ENCODE measurements around the gene PHC1.

Gene PHC1

DNA sequence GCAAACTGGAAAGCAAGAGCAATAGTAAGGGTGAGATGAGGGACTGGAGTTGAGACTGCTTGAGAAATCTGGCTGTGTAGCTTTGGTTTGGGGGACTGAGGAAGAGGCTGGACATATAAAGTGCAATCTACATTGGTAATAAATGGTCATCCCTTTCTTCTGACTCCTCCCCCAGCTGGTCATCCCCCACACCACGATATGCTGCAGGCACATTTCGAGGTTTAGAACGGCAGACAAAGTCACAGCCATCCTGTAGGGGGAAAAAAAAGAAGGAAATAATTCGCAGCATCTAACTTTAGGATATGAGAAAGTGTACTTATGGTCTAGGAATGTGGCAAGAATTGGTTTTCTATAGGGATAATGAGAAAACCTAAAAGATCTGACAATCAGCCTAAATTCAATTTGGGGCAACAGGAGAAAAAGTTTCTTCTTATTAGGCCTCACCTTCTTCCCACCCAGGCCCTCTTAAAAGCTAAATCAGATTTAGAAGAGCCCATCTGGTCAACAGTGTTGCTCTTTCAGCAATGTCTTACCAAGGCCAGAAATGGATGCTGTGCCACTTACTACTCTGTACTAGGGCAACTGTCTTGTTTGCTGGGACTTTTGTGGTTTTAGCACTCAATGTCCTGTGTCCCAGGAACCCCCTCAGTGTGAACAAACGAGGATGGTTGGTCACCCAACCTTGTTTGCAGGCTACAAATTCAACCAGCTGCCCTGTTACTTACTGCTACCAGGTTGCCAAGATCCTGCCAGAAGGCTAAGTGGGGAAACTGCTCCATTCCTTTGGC lies 27.6 kb downstream of the PHC1 start:
- TF ChIP-seq, protein P1, sequence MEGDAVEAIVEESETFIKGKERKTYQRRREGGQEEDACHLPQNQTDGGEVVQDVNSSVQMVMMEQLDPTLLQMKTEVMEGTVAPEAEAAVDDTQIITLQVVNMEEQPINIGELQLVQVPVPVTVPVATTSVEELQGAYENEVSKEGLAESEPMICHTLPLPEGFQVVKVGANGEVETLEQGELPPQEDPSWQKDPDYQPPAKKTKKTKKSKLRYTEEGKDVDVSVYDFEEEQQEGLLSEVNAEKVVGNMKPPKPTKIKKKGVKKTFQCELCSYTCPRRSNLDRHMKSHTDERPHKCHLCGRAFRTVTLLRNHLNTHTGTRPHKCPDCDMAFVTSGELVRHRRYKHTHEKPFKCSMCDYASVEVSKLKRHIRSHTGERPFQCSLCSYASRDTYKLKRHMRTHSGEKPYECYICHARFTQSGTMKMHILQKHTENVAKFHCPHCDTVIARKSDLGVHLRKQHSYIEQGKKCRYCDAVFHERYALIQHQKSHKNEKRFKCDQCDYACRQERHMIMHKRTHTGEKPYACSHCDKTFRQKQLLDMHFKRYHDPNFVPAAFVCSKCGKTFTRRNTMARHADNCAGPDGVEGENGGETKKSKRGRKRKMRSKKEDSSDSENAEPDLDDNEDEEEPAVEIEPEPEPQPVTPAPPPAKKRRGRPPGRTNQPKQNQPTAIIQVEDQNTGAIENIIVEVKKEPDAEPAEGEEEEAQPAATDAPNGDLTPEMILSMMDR (IDR thresholded peaks at IDR 0.05; ENCODE audit: low read length, missing control alignments), result no peak
- no peak for DNase-seq (ENCODE audit: low read depth)
- no peak overlapping the region for H3K4me3 ChIP-seq (replicated peaks; ENCODE audit: low read depth, low read length)

DNA sequence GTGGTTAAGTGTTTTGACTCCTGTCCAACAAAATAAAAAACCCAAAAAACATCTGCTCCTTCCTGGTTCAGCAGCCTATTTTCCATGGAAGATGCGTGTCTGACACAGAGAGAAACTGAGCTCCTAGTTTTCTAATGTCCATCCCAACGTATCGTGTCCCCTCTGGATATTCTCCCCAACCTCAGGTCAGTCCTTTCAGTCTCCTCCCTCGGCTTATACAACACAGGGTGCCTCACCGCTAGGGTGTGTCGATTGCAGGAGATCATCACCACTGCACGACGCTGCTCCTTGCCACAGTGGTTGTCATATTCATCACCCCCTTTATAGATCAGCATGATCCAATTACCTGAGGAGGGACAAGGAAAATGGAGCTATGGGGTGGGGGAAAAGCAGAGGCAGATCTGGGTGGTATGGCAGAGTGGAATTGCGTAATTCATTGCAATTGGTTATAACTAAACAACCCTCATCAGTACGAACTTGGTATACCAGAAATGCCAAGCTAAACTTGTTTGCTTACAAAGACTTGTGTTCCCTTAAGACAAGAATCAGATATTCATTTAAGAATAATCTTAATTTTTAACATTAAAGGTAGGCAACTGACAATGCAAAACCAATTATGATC lies 29.4 kb downstream of the PHC1 start:
- no peak overlapping the region for H3K4me3 ChIP-seq (replicated peaks; ENCODE audit: low read depth, low read length)
- DNase-seq (ENCODE audit: low read depth), result no peak
- TF ChIP-seq, protein P1 (IDR thresholded peaks at IDR 0.05; ENCODE audit: low read length, missing control alignments), result no peak

DNA sequence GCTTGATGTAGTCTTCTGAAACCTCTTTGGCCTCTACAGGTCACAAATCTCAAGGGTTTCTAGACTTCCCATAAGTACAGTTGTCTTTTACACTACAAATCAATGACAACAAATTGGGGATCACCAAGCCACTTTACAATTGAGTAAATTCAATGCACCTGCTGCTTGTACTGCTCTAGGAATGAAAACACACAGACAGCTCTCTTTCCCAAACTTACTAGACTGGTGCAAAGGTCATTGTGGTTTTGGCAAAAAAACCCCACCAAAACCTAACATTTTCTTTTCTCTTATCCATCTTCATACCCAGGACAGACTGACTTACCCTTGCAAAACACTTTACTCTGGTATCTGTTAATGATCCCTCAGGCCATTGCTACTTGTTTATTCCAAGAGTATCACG lies 32.4 kb downstream of the PHC1 start:
- no peak overlapping the region for H3K4me3 ChIP-seq (replicated peaks; ENCODE audit: low read depth, low read length)
- DNase-seq (ENCODE audit: low read depth), result no peak
- TF ChIP-seq, protein P1 (IDR thresholded peaks at IDR 0.05; ENCODE audit: low read length, missing control alignments), result no peak

GRCh38 chr12:8947737-8948136 lies 33.4 kb downstream of the PHC1 start:
- DNase-seq (ENCODE audit: low read depth), result peak; percentile 7
- H3K4me3 ChIP-seq (replicated peaks; ENCODE audit: low read depth, low read length), result peak overlapping the region; percentile 84
- TF ChIP-seq, protein P1 (IDR thresholded peaks at IDR 0.05; ENCODE audit: low read length, missing control alignments), result no peak

DNA sequence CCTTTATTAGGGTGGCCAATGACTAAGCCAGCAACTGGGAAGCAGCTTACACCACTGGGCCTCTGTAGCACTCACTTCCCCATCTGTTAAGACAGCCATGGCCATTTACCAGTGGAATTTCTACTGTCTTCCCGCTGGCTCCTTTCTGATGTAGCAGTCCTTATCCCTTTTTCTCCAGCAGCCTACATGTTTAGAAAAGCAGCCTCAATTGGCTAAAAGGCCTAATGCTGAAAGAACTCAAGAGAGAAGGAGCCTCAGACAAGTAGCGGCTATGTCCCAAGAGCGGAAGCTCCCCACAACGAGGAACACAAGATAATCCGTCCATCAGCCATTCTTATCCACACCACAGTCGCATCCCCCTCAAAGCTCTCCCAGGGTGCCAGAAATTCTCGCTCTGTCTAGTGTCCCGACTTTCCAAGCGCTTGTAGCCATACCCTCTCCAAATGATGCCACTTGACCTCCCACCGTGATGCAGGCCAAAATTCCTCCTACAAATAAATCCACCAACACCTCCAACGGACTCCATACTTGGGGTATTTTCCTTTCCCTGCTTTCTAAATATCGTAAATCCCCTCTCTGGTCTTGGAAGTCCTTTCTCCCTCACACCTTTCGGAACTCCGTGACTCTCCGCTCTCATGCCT lies 34.5 kb downstream of the PHC1 start:
- H3K4me3 ChIP-seq (replicated peaks; ENCODE audit: low read depth, low read length), result peak overlapping the region; percentile 84
- TF ChIP-seq, protein P1 (IDR thresholded peaks at IDR 0.05; ENCODE audit: low read length, missing control alignments), result no peak
- DNase-seq (ENCODE audit: low read depth), result peak; percentile 63

- peak; percentile 94 for DNase-seq (ENCODE audit: low read depth)
- peak within 1 kb of the TSS; percentile 84 for H3K4me3 ChIP-seq (replicated peaks; ENCODE audit: low read depth, low read length)
- TF ChIP-seq, protein P1 (IDR thresholded peaks at IDR 0.05; ENCODE audit: low read length, missing control alignments), result peak; percentile 56
Measured at GRCh38 chr12:8949342-8950220, 35.3 kb downstream of the PHC1 start, which contains the start of gene M6PR. Gene M6PR, minus strand, starts transcription at chr12:8949645. Its CDS starts 3,241 bp downstream, at chr12:8946404.
